IMR-90 (cell line): ENCODE measurements around the gene RPUSD1. TPM values are rescaled to one million over a fixed set of nuclear protein-coding genes. Genes with fewer than 3 reads are reported as not detected.

Experiments
- ATAC-seq: fragments of 200-7000 bp; cut with Tn5 transposase; 2 replicates; pipeline ENCODE4 v1.9.1; 2020; ENCODE audit warnings: low read depth, mild to moderate bottlenecking, moderate library complexity
- BruUV-seq: library from RNA; stranded (reverse); fragments of 400-500 nt; replicated peaks from 2 replicates; lab custom pipeline; 2021; lab: Mats Ljungman, UMichigan
- CTCF ChIA-PET: fragments of 300-600 bp; formaldehyde crosslinking; extraction: SDS; loops from one replicate; lab custom pipeline; 2021; ENCODE audit warnings: antibody characterized with exemption; lab: Yijun Ruan, JAX
- POLR2A ChIA-PET: fragments of 300-600 bp; sonication (Branson Sonifier 250); formaldehyde crosslinking; loops from one replicate; lab custom pipeline; 2022; ENCODE audit warnings: antibody characterized with exemption; ENCODE audit not compliant: unreplicated experiment; lab: Charles Lee
- DNase-seq: peaks from one replicate; pipeline ENCODE4 v3.0.0; 2013
- H2AFZ ChIP-seq: replicated peaks from 2 replicates; pipeline ENCODE3; 2013; ENCODE audit warnings: low read length, mild to moderate bottlenecking; ENCODE audit not compliant: poor library complexity
- H2AK5ac ChIP-seq: 2 replicates; pipeline ENCODE4 v1.6.1; 2013; ENCODE audit warnings: low read depth, low read length, inconsistent platforms
- H2AK9ac ChIP-seq: replicated peaks from 2 replicates; pipeline ENCODE3; 2013; ENCODE audit warnings: mild to moderate bottlenecking, low read depth, low read length, moderate library complexity; ENCODE audit not compliant: poor library complexity
- H2BK120ac ChIP-seq: 2 replicates; pipeline ENCODE4 v1.6.1; 2013; ENCODE audit warnings: low read depth, low read length, inconsistent platforms
- H2BK15ac ChIP-seq: 3 replicates; pipeline ENCODE4 v1.6.1; 2013; ENCODE audit warnings: low read depth, low read length, inconsistent platforms
- H2BK20ac ChIP-seq: 2 replicates; pipeline ENCODE4 v1.6.1; 2013; ENCODE audit warnings: low read depth, mild to moderate bottlenecking, inconsistent platforms, low read length, moderate library complexity
- H2BK5ac ChIP-seq: 2 replicates; pipeline ENCODE4 v1.6.1; 2013; ENCODE audit warnings: mild to moderate bottlenecking, low read depth, low read length, inconsistent platforms; ENCODE audit not compliant: poor library complexity, severe bottlenecking
- H3K14ac ChIP-seq: replicated peaks from 2 replicates; pipeline ENCODE4 v1.6.1; 2013; ENCODE audit warnings: low read depth, low read length, inconsistent platforms
- H3K18ac ChIP-seq: 2 replicates; pipeline ENCODE4 v1.6.1; 2013; ENCODE audit warnings: low read depth, low read length, control low read depth
- H3K23ac ChIP-seq: 2 replicates; pipeline ENCODE4 v1.6.1; 2013; ENCODE audit warnings: low read depth, low read length, inconsistent platforms
- H3K27ac ChIP-seq: 2 replicates; pipeline ENCODE4 v1.5.1; 2013; ENCODE audit warnings: mild to moderate bottlenecking, control low read depth, low read length; ENCODE audit not compliant: insufficient read depth
- H3K27me3 ChIP-seq: 2 replicates; pipeline ENCODE4 v1.6.1; 2013; ENCODE audit warnings: low read length; ENCODE audit not compliant: control insufficient read depth, insufficient read depth
- H3K36me3 ChIP-seq: 2 replicates; pipeline ENCODE4 v1.6.1; 2013; ENCODE audit warnings: low read length, mixed read lengths; ENCODE audit not compliant: control insufficient read depth, insufficient read depth
- H3K4ac ChIP-seq: 2 replicates; pipeline ENCODE4 v1.6.1; 2013; ENCODE audit warnings: low read depth, low read length, inconsistent platforms
- H3K4me1 ChIP-seq: 2 replicates; pipeline ENCODE4 v1.6.1; 2013; ENCODE audit warnings: low read length, mixed read lengths; ENCODE audit not compliant: control insufficient read depth, insufficient read depth
- H3K4me2 ChIP-seq: 2 replicates; pipeline ENCODE4 v1.6.1; 2013; ENCODE audit warnings: low read depth, mild to moderate bottlenecking, control low read depth, low read length, moderate library complexity
- H3K4me3 ChIP-seq: 2 replicates; pipeline ENCODE4 v1.5.1; 2013; ENCODE audit warnings: low read depth, mild to moderate bottlenecking, control low read depth, low read length, moderate library complexity; ENCODE audit not compliant: insufficient read depth
- H3K56ac ChIP-seq: 2 replicates; pipeline ENCODE4 v1.6.1; 2013; ENCODE audit warnings: low read length, inconsistent platforms; ENCODE audit not compliant: insufficient read depth; ENCODE audit errors: extremely low read depth
- H3K79me1 ChIP-seq, 2 experiments: 2 replicates each; pipeline ENCODE4 v1.6.1; 2013; ENCODE audit warnings: low read length in 2 of 2, inconsistent platforms in 1 of 2, low read depth in 1 of 2
- H3K9ac ChIP-seq: 2 replicates; pipeline ENCODE4 v1.6.1; 2013; ENCODE audit warnings: low read depth, low read length, control low read depth
- H3K9me1 ChIP-seq: 2 replicates; pipeline ENCODE4 v1.6.1; 2013; ENCODE audit warnings: low read length, inconsistent platforms; ENCODE audit not compliant: insufficient read depth
- H3K9me3 ChIP-seq: 2 replicates; pipeline ENCODE4 v1.6.1; 2013; ENCODE audit warnings: low read length; ENCODE audit not compliant: control insufficient read depth, insufficient read depth
- H4K20me1 ChIP-seq: 2 replicates; pipeline ENCODE4 v1.6.1; 2013; ENCODE audit warnings: low read length, inconsistent platforms; ENCODE audit not compliant: insufficient read depth
- H4K5ac ChIP-seq: 2 replicates; pipeline ENCODE4 v1.6.1; 2013; ENCODE audit warnings: mild to moderate bottlenecking, low read depth, low read length, control low read depth
- H4K8ac ChIP-seq, 2 experiments: 2 replicates each; pipeline ENCODE4 v1.6.1; 2013; ENCODE audit warnings: low read depth in 2 of 2, low read length in 2 of 2, control low read depth in 1 of 2, inconsistent platforms in 1 of 2
- H4K91ac ChIP-seq: 2 replicates; pipeline ENCODE4 v1.6.1; 2013; ENCODE audit warnings: low read depth, low read length, inconsistent platforms; ENCODE audit not compliant: insufficient read depth
- ELK1 ChIP-seq: fragments of 150-350 bp; IDR thresholded peaks from 2 replicates; pipeline ENCODE4 v1.6.1; 2016; ENCODE audit warnings: low read depth, mild to moderate bottlenecking, low read length, moderate library complexity, borderline replicate concordance
- MAFK ChIP-seq: IDR thresholded peaks from 2 replicates; pipeline ENCODE4 v1.6.1; 2012; ENCODE audit warnings: low read depth, low read length, improper control_type of control experiment
- POLR2A ChIP-seq: IDR thresholded peaks from 2 replicates; pipeline ENCODE4 v1.6.1; 2012; ENCODE audit warnings: mild to moderate bottlenecking, low read depth, low read length
- RFX5 ChIP-seq: IDR thresholded peaks from 2 replicates; pipeline ENCODE4 v1.8.0; 2012; ENCODE audit warnings: low read depth, mild to moderate bottlenecking, low read length, moderate library complexity
- USF2 ChIP-seq: fragments of 150-350 bp; IDR thresholded peaks from 2 replicates; pipeline ENCODE4 v1.6.1; 2017; ENCODE audit warnings: mild to moderate bottlenecking, antibody characterized with exemption, low read length, low read depth
- WGBS, 2 experiments: methylation state at CpG; one replicate each; pipeline versions ENCODE4 v1.1.5 to v1.1.7; 2013; ENCODE audit warnings: missing lambda C conversion rate in 2 of 2; ENCODE audit not compliant: insufficient read length in 1 of 2; ENCODE audit errors: extremely low coverage in 2 of 2; 5-methylcytosine and 5-hydroxymethylcytosine counted together
- dilution Hi-C: fragments of 300-500 bp; cut with HindIII; formaldehyde crosslinking; loops from one replicate; pipeline ENCODE4 v1.14.3; 2018; ENCODE audit warnings: low sequenced_read_pairs; ENCODE audit not compliant: unreplicated experiment
- in situ Hi-C: fragments of 300-500 bp; cut with MboI; formaldehyde crosslinking; loops from 3 replicates; pipeline ENCODE4 v1.14.3; 2019; ENCODE audit warnings: low sequenced_read_pairs, inconsistent platforms, mixed read lengths
- intact Hi-C: fragments of 100-400 bp; cut with micrococcal nuclease; formaldehyde crosslinking; loops from 2 replicates; pipeline ENCODE4 v1.10.0; 2022
- polyA plus RNA-seq, 3 experiments: library from polyadenylated mRNA; depleted of rRNA; stranded (reverse); fragments of >200 nt; gene quantifications; 2 replicates each; pipeline ENCODE4 v1.2.3, GENCODE V29; 2012; ENCODE audit warnings: low replicate concordance in 1 of 3
- total RNA-seq: library from RNA; depleted of rRNA; stranded (reverse); fragments of >200 nt; gene quantifications from 2 replicates; pipeline ENCODE4 v1.2.3, GENCODE V29; 2012

Gene RPUSD1
- total and polyA plus RNA-seq, 2 of the 4 experiments (the other 2 are of a cell fraction): 13.1 to 32.3 TPM

DNA sequence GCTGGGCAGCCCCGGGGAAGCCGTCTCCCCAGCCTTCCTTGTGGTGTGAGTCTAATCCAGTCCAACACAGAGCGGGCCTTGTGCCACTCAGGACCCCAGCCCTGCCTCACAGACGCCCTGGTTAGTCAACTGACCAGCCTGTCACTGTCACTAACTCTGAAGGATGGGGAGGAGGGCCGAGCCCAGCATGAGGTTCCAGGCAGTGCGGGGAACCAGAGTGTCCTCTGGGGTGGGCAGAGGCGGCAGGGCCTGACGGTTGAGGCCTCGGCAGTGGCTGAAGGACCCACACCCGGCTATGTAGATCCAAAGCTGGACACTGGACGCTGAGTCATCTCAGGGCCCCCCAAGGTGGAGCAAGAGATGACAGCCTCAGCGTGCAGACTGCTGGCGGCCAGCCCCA, 8.6 kb downstream of the RPUSD1 start:
- H3K23ac ChIP-seq: no peak overlapping the region
- dilution Hi-C loops: no loop called here
- no peaks in the 10 kb centered on the region for H3K79me1 ChIP-seq
- in situ Hi-C loops: no loop called here
- no peaks in the 10 kb centered on the region for H3K9me3 ChIP-seq
- H3K56ac ChIP-seq: no peak overlapping the region
- WGBS, 2 experiments: 61% methylated on average over 9 of the region's 13 CpGs; no CpG with 5 or more reads in 1 of the 2 experiments
- no peak overlapping the region for H3K4ac ChIP-seq
- H3K4me1 ChIP-seq: peaks cover 5% of the 10 kb centered on the region; the same call in 1 of the 2 replicates
- CTCF ChIA-PET: no interaction called here
- H3K27ac ChIP-seq: no peak overlapping the region
- peaks cover 9% of the 10 kb centered on the region; the same call in 1 of the 2 replicates for H3K27me3 ChIP-seq
- H2AFZ ChIP-seq: no peak overlapping the region
- no peaks in the 10 kb centered on the region for H4K20me1 ChIP-seq
- no peak overlapping the region for H2BK20ac ChIP-seq
- H3K9ac ChIP-seq: no peak overlapping the region
- intact Hi-C loops: no loop called here
- POLR2A ChIA-PET: no interaction called here
- no peak overlapping the region for H2AK9ac ChIP-seq
- no peak overlapping the region for H3K4me3 ChIP-seq
- H3K18ac ChIP-seq: no peak overlapping the region
- TF ChIP-seq MAFK (no peak), USF2 (no peak), POLR2A (no peak), RFX5 (no peak), ELK1 (no peak)
- DNase-seq: no peak
- no peak for ATAC-seq
- no peak overlapping the region for H4K5ac ChIP-seq
- no peak overlapping the region for H2BK15ac ChIP-seq
- H3K4me2 ChIP-seq: no peak overlapping the region
- H4K91ac ChIP-seq: no peak overlapping the region
- H2BK120ac ChIP-seq: no peak overlapping the region
- H2AK5ac ChIP-seq: no peak overlapping the region
- H3K36me3 ChIP-seq: no peaks in the 10 kb centered on the region
- no peak overlapping the region for H2BK5ac ChIP-seq
- H3K9me1 ChIP-seq: no peaks in the 10 kb centered on the region
- BruUV-seq: no TSS peak
- H4K8ac ChIP-seq: no peak overlapping the region
- no peak overlapping the region for H3K14ac ChIP-seq
